CD4-positive, alpha-beta T cell treated with Interleukin-15 for 4 hours (primary cell): ENCODE measurements around the gene ANKZF1.
A peak's percentile ranks its signal among the peaks of the same experiment; 100 is the strongest.

Experiments used
- DNase-seq: peaks from one replicate; pipeline ENCODE4 v3.0.0-alpha.2; 2020; ENCODE audit warnings: low spot score

The ANKZF1 gene

GRCh38 chr2:219228041-219228910, 1.3 kb upstream of the ANKZF1 start:
- DNase-seq: no peak

GRCh38 chr2:219228911-219229304, 698 bp upstream of the ANKZF1 start:
- DNase-seq: no peak

DNA sequence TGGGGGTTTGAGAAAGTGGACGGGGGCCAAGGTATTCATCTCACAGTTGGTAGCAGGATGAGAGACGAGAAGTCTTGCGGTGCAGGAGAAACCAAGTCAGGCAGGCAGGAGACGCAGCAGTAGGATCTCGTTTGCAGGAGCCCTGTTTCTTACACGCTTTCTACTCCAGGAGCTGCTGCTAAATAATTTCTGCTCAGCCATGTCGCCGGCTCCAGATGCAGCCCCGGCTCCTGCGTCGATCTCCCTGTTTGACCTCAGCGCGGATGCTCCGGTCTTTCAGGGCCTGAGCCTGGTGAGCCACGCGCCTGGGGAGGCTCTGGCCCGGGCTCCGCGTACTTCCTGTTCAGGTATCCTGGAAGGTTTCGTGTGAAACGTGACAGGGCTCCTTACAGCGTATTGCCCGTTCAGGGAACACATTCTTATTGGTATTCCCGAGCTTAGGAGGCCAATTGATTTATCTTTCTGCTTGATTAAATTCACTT, 494 bp downstream of the ANKZF1 start:
- DNase-seq: no peak

GRCh38 chr2:219234331-219234730, 4.7 kb downstream of the ANKZF1 start:
- no peak for DNase-seq

- DNase-seq: no peak
These were observed 13.7 kb downstream of the ANKZF1 start for GRCh38 chr2:219243291-219243761.

DNA sequence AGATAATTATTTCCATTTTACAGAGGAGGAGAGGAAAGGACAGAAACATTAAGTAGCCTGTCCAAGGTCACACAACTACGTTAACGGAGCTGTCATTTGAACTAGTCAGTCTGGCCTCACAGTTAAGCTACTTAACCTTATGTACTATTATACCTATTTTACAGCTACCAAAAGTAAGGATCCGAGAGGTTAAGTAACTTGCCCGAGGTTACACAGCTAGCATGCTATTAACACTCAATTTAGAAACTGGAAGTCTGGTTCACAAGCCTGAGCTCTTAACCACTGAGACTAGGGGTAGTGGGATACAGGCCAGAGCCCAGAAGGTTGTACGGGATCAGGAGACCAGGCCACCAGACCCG, 15.2 kb downstream of the ANKZF1 start:
- no peak for DNase-seq

GRCh38 chr2:219245148-219245898, 15.7 kb downstream of the ANKZF1 start, which contains the start of the genes GLB1L and STK16:
TSS of gene GLB1L (minus strand) at chr2:219245444. CDS start at chr2:219243573, 1,871 bp downstream.
TSS of gene STK16 (plus strand) at chr2:219245479. CDS start at chr2:219246000, 521 bp downstream.
- DNase-seq: peak; percentile 86

DNA sequence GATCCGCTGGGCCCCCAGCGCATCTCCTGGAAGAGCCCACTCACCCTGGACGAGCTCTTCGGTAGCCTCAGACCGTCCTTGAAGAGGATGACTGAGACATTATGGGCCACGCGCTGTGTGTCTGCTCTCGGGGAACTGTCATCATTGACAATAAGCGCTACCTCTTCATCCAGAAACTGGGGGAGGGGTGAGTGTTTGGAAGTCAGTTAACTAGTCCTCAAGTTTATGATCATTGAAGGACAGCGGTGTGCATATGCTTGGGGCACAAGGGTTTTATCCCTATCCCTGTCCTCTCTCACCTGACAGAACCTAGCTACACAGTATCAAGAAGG, 16.3 kb downstream of the ANKZF1 start:
- DNase-seq: no peak

- no peak for DNase-seq
These were observed 17.0 kb downstream of the ANKZF1 start for GRCh38 chr2:219246559-219246958.

DNA sequence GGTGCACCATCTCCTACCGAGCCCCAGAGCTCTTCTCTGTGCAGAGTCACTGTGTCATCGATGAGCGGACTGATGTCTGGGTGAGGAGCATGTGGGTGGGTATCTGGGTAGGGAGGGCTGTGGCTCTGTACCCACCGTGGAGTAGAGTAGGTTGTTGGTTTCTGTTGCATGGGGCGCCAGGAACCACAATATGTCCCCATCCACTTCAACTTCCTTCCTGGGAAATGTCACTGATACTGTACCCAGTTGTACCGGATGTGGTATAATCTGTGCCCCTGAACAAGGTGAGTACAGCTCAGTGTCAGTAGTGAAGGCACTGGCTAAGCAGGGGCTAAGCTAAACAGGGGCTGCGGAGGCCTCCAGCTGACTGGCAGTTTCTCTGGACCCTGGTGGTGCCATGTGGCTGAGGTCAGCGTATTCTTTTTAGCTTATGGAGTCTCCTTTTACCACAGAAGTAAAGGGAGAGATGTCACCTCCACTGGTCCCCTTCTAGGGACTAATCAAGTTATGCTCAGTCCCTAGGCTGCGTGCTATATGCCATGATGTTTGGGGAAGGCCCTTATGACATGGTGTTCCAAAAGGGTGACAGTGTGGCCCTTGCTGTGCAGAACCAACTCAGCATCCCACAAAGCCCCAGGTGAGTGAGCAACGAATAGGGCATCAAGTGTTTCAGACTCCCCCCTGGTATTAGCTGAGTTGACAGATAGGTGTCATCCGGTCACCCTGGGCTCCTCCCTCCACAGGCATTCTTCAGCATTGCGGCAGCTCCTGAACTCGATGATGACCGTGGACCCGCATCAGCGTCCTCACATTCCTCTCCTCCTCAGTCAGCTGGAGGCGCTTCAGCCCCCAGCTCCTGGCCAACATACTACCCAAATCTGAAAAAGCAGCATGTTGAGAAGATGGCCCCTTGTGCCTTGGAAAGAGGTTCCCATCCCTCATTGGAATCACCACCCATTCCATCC, 18.4 kb downstream of the ANKZF1 start:
- peak; percentile 80 for DNase-seq

- no peak for DNase-seq
These were observed 19.2 kb downstream of the ANKZF1 start for GRCh38 chr2:219248845-219249202.

GRCh38 chr2:219249203-219249980, 19.8 kb downstream of the ANKZF1 start:
- DNase-seq: peak; percentile 48

DNA sequence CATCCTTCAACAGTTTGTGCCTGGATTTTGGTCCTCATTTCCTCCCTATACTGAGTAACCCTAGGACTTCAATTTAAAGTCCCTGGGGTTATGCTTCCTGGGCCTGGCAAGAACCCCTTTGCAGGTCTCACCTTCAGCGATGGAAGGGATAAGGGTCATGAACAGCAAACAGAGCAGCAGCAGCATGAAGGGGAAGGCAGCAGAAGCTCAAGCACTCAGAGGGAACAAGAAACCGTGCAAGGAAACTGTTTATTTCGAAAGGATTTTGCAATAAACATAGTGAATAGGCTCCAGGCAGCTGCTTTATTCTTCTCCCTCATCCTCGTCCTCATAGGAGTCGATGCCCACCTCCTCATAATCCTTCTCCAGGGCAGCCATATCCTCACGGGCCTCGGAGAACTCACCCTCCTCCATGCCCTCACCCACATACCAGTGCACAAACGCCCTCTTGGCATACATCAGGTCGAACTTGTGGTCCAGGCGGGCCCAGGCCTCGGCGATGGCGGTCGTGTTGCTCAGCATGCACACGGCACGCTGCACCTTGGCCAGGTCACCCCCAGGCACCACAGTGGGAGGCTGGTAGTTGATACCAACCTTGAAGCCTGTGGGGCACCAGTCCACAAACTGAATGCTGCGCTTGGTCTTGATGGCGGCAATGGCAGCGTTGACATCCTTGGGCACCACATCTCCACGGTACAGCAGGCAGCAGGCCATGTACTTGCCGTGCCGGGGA, 20.6 kb downstream of the ANKZF1 start:
- DNase-seq: no peak

DNA sequence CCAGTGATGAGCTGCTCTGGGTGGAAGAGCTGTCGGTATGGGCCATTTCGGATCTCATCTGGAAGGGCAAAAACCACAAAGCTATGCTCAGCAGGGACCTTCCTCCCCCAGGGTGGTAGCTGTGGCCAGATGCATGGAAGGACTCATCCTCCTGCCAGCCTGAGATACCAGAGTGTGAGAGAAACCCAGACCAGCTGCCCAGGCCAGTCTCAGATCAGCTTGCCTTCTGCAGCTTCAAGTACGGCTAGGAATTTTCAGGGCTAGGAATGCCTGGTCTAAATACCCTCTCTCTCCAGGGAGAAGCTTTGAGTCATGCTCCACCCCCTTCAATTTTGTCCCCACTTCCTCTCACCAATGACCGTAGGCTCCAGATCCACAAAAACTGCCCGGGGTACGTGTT, 22.1 kb downstream of the ANKZF1 start:
- DNase-seq: no peak

DNA sequence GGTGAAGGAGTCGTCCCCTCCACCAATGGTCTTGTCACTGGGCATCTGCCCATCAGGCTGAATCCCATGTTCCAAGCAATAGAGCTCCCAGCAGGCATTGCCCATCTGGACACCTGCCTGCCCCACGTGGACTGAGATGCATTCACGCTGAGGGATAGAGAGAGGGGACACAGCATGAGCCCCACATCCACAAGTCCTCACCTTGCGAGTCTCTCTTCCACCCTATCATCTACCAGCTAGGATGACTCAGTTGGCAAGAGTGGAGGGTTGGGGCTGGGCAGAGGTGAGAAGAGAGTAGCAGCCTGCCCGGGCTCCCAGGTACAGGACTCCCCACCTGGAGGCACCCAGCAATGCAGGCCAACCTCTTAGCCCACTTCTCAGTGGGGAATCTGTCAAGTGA, 22.5 kb downstream of the ANKZF1 start:
- peak; percentile 54 for DNase-seq

- no peak for DNase-seq
These were observed 22.9 kb downstream of the ANKZF1 start for GRCh38 chr2:219252570-219252899.

- DNase-seq: peak; percentile 37
These were observed 23.5 kb downstream of the ANKZF1 start, which contains the start of gene TUBA4B for GRCh38 chr2:219252900-219253752. TSS of gene TUBA4B (plus strand) at chr2:219253243. CDS start at chr2:219253408, 165 bp downstream.

- DNase-seq: peak; percentile 90
These were observed 24.4 kb downstream of the ANKZF1 start, which contains the start of gene TUBA4A for GRCh38 chr2:219253753-219254589. TSS of gene TUBA4A (minus strand) at chr2:219253918. CDS start at chr2:219253858, 60 bp downstream.
